K562 (cell line): ENCODE measurements around the gene FKBP15. TPM values are rescaled to one million over a fixed set of nuclear protein-coding genes. Genes with fewer than 3 reads are reported as not detected.

ENCODE experiments used
- ATAC-seq: fragments of 200-7000 bp; cut with Tn5 transposase; 3 replicates; pipeline ENCODE4 v1.9.1; 2020; ENCODE audit warnings: moderate library complexity
- BruUV-seq: library from RNA; stranded (reverse); fragments of 400-500 nt; replicated peaks from 2 replicates; lab custom pipeline; 2021; lab: Mats Ljungman, UMichigan
- CTCF ChIA-PET: fragments of 300-600 bp; formaldehyde crosslinking; extraction: SDS; loops from one replicate; lab custom pipeline; 2021; ENCODE audit warnings: low intra/inter-chr PET ratio; lab: Yijun Ruan, JAX
- POLR2A ChIA-PET: fragments of 300-600, 350-650 bp; sonication (Branson Sonifier 250); formaldehyde crosslinking; extraction: SDS; loops from one replicate; lab custom pipeline; 2021; ENCODE audit warnings: antibody characterized with exemption, inconsistent platforms; lab: Yijun Ruan, JAX
- DNase-seq, 4 experiments: peaks; one replicate each; pipeline versions ENCODE4 v3.0.0 to v3.0.0-alpha.2; 2011 to 2018; ENCODE audit warnings: low spot score in 3 of 4, mixed read lengths in 3 of 4; ENCODE audit errors: extremely low read depth in 1 of 4
- FAIRE-seq: peaks from 2 replicates; lab custom pipeline; 2011; peaks lifted over from hg19 to GRCh38; lab: Jason Lieb, UNC
- H2AFZ ChIP-seq: 2 replicates; pipeline ENCODE4 v1.6.0; 2011; ENCODE audit warnings: low read depth, low read length, control low read depth, inconsistent platforms
- H3K27ac ChIP-seq: fragments of 200-600 bp; 3 replicates; pipeline ENCODE4 v1.8.0; 2011; ENCODE audit warnings: low read depth, mild to moderate bottlenecking, control low read depth, inconsistent platforms, low read length, moderate library complexity, mixed read lengths; ENCODE audit errors: extremely low read depth
- H3K27me3 ChIP-seq, 2 experiments: fragments of 300-600 bp in 1 of 2; 2 replicates in 1 of 2; 3 replicates in 1 of 2; pipeline versions ENCODE4 v1.6.0 to v1.8.0; 2011; ENCODE audit warnings: inconsistent platforms in 2 of 2, low read length in 2 of 2, mild to moderate bottlenecking in 1 of 2, mixed read lengths in 1 of 2, moderate library complexity in 1 of 2; ENCODE audit not compliant: control insufficient read depth in 2 of 2, insufficient read depth in 2 of 2
- H3K36me3 ChIP-seq: fragments of 300-600 bp; 3 replicates; pipeline ENCODE4 v1.8.0; 2011; ENCODE audit warnings: mild to moderate bottlenecking, low read length, inconsistent platforms; ENCODE audit not compliant: control insufficient read depth, insufficient read depth
- H3K4me1 ChIP-seq, 2 experiments: fragments of 200-600 bp in 1 of 2; replicated peaks in 1 of 2; 2 replicates in 1 of 2; 3 replicates in 1 of 2; pipeline versions ENCODE4 v1.5.1 to v1.8.0; 2011; ENCODE audit warnings: inconsistent platforms in 2 of 2, low read length in 2 of 2, mild to moderate bottlenecking in 1 of 2, mixed read lengths in 1 of 2, moderate library complexity in 1 of 2; ENCODE audit not compliant: control insufficient read depth in 2 of 2, insufficient read depth in 2 of 2
- H3K4me2 ChIP-seq: 2 replicates; pipeline ENCODE4 v1.6.1; 2011; ENCODE audit warnings: low read length, control low read depth, inconsistent platforms, mixed read lengths; ENCODE audit not compliant: insufficient read depth
- H3K4me3 ChIP-seq: fragments of 200-600 bp; sonication (generic), shearing (Covaris generic); 2 replicates; pipeline ENCODE4 v1.5.1; 2016; ENCODE audit warnings: control low read depth, inconsistent platforms
- H3K79me2 ChIP-seq: fragments of 200-600 bp; 3 replicates; pipeline ENCODE4 v1.8.0; 2011; ENCODE audit warnings: low read length, inconsistent platforms; ENCODE audit not compliant: control insufficient read depth, insufficient read depth
- H3K9ac ChIP-seq, 2 experiments: 2 replicates each; pipeline versions ENCODE4 v1.6.0 to v1.6.1; 2011; ENCODE audit warnings: low read depth in 2 of 2, low read length in 2 of 2, control low read depth in 1 of 2, inconsistent platforms in 1 of 2, mild to moderate bottlenecking in 1 of 2, mixed read lengths in 1 of 2; ENCODE audit not compliant: insufficient read depth in 1 of 2
- H3K9me1 ChIP-seq: one replicate; pipeline ENCODE4 v1.6.0; 2011; ENCODE audit warnings: inconsistent platforms, mild to moderate bottlenecking, low read length, moderate library complexity; ENCODE audit not compliant: control insufficient read depth, insufficient read depth
- H3K9me3 ChIP-seq: replicated peaks from 2 replicates; pipeline ENCODE4 v1.5.1; 2011; ENCODE audit warnings: low read depth, low read length, inconsistent platforms; ENCODE audit not compliant: control insufficient read depth, insufficient read depth
- H4K20me1 ChIP-seq: replicated peaks from 2 replicates; pipeline ENCODE4 v1.6.1; 2011; ENCODE audit warnings: low read length, inconsistent platforms, mixed read lengths; ENCODE audit not compliant: control insufficient read depth, insufficient read depth
- TOE1 ChIP-seq, 2 experiments: fragments of 450-650 bp in 1 of 2; sonication (generic) in 1 of 2; formaldehyde crosslinking in 1 of 2; IDR thresholded peaks; 2 replicates each; pipeline versions ENCODE4 v1.7.1 to v1.8.0; 2016 to 2022; ENCODE audit warnings: borderline replicate concordance in 2 of 2, mild to moderate bottlenecking in 2 of 2, antibody characterized with exemption in 1 of 2, inconsistent platforms in 1 of 2, low read depth in 1 of 2, missing genetic modification reagents in 1 of 2, moderate library complexity in 1 of 2
- ZNF347 ChIP-seq: fragments of 450-650 bp; formaldehyde crosslinking; IDR thresholded peaks from 2 replicates; pipeline ENCODE4 v1.4.0; 2020; ENCODE audit warnings: low read depth, mild to moderate bottlenecking, moderate library complexity
- ZNF512 ChIP-seq: IDR thresholded peaks from 2 replicates; pipeline ENCODE4 v1.6.1; 2016; ENCODE audit warnings: missing genetic modification characterization, missing compliant biosample characterization
- ZNF518B ChIP-seq: fragments of 250-450 bp; sonication (Bioruptor Pico); IDR thresholded peaks from 2 replicates; pipeline ENCODE4 v1.5.0; 2021; ENCODE audit warnings: mild to moderate bottlenecking, moderate library complexity
- in situ Hi-C: fragments of 300-500 bp; cut with MboI; formaldehyde crosslinking; loops from 4 replicates; pipeline ENCODE4 v1.15.0; 2018; ENCODE audit warnings: inconsistent platforms, mixed read lengths
- intact Hi-C: fragments of 100-400 bp; cut with micrococcal nuclease; formaldehyde crosslinking; loops from 2 replicates; pipeline ENCODE4 v1.14.2; 2022
- polyA plus RNA-seq, 8 experiments: library from polyadenylated mRNA; depleted of rRNA in 4 of 8; stranded (reverse) in 5 of 8; unstranded in 3 of 8; fragments of >200 nt; fragmentation: Nextera tagmentation in 2 of 8; fragmentation: Illumina TruSeq in 1 of 8; extraction: Ambion mirVana in 2 of 8; extraction: Trizol in 1 of 8; gene quantifications; 2 replicates each; pipeline versions ENCODE4 v1.2.1 to v1.2.3, GENCODE V29; 2011 to 2014; ENCODE audit warnings: inconsistent platforms in 1 of 8, missing spikeins in 1 of 8
- total RNA-seq, 7 experiments: library from RNA; depleted of rRNA in 6 of 7; stranded (reverse); fragments of >200 nt in 6 of 7; fragmentation: Illumina TruSeq in 2 of 7; extraction: Trizol in 2 of 7; gene quantifications; 2 replicates each; pipeline versions ENCODE4 v1.2.1 to v1.2.3, GENCODE V29; 2011 to 2021; ENCODE audit warnings: low replicate concordance in 1 of 7
- TF ChIP-seq, protein P1 (sequence below): sonication (generic); formaldehyde crosslinking; IDR thresholded peaks from 2 replicates; pipeline ENCODE4 v1.8.1; 2023; ENCODE audit warnings: mild to moderate bottlenecking, missing genetic modification reagents

Gene FKBP15
- total and polyA plus RNA-seq, 9 of the 15 experiments (the other 6 are each of a cell fraction or from before 2014, with no cell fraction given): 8.7 to 38.0 (median 18.9) TPM

DNA sequence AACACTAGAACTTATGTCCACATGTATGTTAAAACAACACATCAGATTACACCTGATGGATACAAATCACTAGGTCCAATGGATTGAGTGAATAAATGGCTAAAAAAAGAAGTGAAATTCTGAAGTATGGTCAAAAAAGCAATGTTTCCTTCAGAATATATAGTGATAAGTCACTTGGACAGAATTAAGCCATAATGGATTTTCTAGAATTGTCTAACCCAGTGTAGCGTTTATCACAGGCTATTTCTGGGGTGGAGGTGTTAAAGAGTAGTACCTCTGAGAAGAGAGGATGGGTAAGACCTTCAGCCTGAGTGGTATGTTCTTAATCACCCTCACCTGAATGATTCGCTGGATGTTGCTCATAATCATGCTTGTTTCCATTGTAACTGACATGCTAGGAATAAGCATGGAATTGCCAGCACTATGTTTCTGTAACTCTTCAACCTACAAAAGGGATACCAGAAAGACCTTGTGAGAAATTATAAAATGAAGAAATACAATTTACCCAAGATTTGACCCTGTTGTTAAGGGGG is 37.1 kb downstream of the FKBP15 start (continued):
- no peak for TF ChIP-seq ZNF347 (CRISPR knock-in tag)

DNA sequence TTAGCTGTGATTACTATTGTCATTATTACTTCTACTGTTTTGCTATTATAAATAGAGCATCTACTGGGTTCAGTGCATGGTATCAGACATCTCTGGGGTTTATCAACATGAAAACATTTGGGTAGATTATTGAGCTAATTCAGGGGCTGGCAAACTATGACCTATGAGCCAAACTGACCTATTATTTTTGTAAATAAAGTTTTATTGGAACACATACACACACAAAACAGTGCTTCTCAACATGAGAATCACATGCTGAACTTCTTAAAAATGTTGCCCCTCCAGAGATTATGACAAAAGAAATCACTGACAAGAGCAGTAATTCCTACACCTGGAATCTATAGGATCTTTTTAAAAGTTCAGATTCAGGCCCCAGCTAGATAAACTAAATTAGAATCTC is 39.9 kb downstream of the FKBP15 start:
- Histone ChIP-seq H3K9ac (no peak overlapping the region), H4K20me1 (no peaks in the 10 kb centered on the region), H3K9me1 (no peaks in the 10 kb centered on the region), H3K27me3 (no peaks in the 10 kb centered on the region), H3K4me3 (no peak overlapping the region), H3K79me2 (no peaks in the 10 kb centered on the region), H3K36me3 (peaks cover 93% of the 10 kb centered on the region), H3K9me3 (no peaks in the 10 kb centered on the region), H3K4me2 (no peak overlapping the region), H2AFZ (no peak overlapping the region), H3K4me1 (no peaks in the 10 kb centered on the region), H3K27ac (no peak overlapping the region)
- ChIA-PET CTCF (no interaction called here), POLR2A (no interaction called here)
- no TSS peak for BruUV-seq
- intact Hi-C loops (no loop called here), in situ Hi-C loops (no loop called here)
- no peak for DNase-seq
- FAIRE-seq: no peak
- ATAC-seq: no peak
- TF ChIP-seq ZNF518B (no peak), TOE1 (IDR thresholded peaks at IDR 0.05; ENCODE audit: borderline replicate concordance) (no peak), TOE1 (CRISPR knock-in tag; IDR thresholded peaks at IDR 0.05; ENCODE audit: borderline replicate concordance, low read depth) (no peak), ZNF512 (no peak)
- TF ChIP-seq, protein P1, sequence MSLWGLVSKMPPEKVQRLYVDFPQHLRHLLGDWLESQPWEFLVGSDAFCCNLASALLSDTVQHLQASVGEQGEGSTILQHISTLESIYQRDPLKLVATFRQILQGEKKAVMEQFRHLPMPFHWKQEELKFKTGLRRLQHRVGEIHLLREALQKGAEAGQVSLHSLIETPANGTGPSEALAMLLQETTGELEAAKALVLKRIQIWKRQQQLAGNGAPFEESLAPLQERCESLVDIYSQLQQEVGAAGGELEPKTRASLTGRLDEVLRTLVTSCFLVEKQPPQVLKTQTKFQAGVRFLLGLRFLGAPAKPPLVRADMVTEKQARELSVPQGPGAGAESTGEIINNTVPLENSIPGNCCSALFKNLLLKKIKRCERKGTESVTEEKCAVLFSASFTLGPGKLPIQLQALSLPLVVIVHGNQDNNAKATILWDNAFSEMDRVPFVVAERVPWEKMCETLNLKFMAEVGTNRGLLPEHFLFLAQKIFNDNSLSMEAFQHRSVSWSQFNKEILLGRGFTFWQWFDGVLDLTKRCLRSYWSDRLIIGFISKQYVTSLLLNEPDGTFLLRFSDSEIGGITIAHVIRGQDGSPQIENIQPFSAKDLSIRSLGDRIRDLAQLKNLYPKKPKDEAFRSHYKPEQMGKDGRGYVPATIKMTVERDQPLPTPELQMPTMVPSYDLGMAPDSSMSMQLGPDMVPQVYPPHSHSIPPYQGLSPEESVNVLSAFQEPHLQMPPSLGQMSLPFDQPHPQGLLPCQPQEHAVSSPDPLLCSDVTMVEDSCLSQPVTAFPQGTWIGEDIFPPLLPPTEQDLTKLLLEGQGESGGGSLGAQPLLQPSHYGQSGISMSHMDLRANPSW (CRISPR knock-in tag): no peak
